Peyer's patch (tissue), 4 donors: ENCODE measurements around the gene OGFOD1.

Experiments used
- CTCF ChIP-seq, 6 experiments: fragments of 450-650 bp in 4 of 6; fragments of 200-600 bp in 2 of 6; sonication (generic) in 1 of 6; IDR thresholded peaks; one replicate each; pipeline ENCODE4 v1.5.1; 2017 to 2019; ENCODE audit warnings: antibody characterized with exemption in 6 of 6, mild to moderate bottlenecking in 3 of 6, moderate library complexity in 1 of 6
- POLR2A ChIP-seq, 2 donors: fragments of 450-650 bp; IDR thresholded peaks; one replicate each; pipeline ENCODE4 v1.5.1; 2017; ENCODE audit warnings: antibody characterized with exemption in 2 of 2, mild to moderate bottlenecking in 2 of 2, moderate library complexity in 2 of 2

- TF ChIP-seq CTCF (IDR thresholded peaks at IDR 0.05) = no peak
- no peak for TF ChIP-seq POLR2A (IDR thresholded peaks at IDR 0.05)
Measured at GRCh38 chr16:56421313-56421712, 30.0 kb upstream of the OGFOD1 start.
